Psoas muscle (tissue), 8 donors: Measurements from ENCODE around the gene GATA5. TPM values are rescaled to one million over a fixed set of nuclear protein-coding genes. Genes with fewer than 3 reads are reported as not detected.
A peak's percentile ranks its signal among the peaks of the same experiment; 100 is the strongest.

Experiments
- ATAC-seq, 4 donors: fragments of 200-7000 bp; cut with Tn5 transposase; one replicate each; pipeline ENCODE4 v1.9.1; 2020; ENCODE audit warnings: moderate library complexity in 3 of 4, mild to moderate bottlenecking in 2 of 4
- DNase-seq, 2 donors: peaks; one replicate each; pipeline ENCODE4 v3.0.0-alpha.2; 2020
- H3K27ac ChIP-seq: fragments of 200-600 bp; one replicate; pipeline ENCODE4 v1.8.0; 2022
- H3K27me3 ChIP-seq, 3 donors: fragments of 200-600 bp in 1 of 3; one replicate each; pipeline versions ENCODE4 v1.6.1 to v1.8.0; 2013 to 2022; ENCODE audit warnings: low read length in 2 of 3, mild to moderate bottlenecking in 2 of 3, moderate library complexity in 1 of 3; ENCODE audit not compliant: insufficient read depth in 3 of 3
- H3K36me3 ChIP-seq, 2 donors: fragments of 200-600 bp in 1 of 2; one replicate each; pipeline versions ENCODE4 v1.6.1 to v1.8.0; 2013 to 2022; ENCODE audit warnings: low read depth in 1 of 2, mild to moderate bottlenecking in 1 of 2, moderate library complexity in 1 of 2; ENCODE audit not compliant: insufficient read depth in 1 of 2
- H3K4me1 ChIP-seq: fragments of 200-600 bp; one replicate; pipeline ENCODE4 v1.8.0; 2022
- H3K4me3 ChIP-seq: fragments of 200-600 bp; one replicate; pipeline ENCODE4 v1.8.0; 2022; ENCODE audit warnings: mild to moderate bottlenecking
- H3K9me3 ChIP-seq: fragments of 200-600 bp; one replicate; pipeline ENCODE4 v1.8.0; 2022
- CTCF ChIP-seq: fragments of 200-600 bp; IDR thresholded peaks from one replicate; pipeline ENCODE4 v1.8.0; 2022; ENCODE audit warnings: antibody characterized with exemption
- WGBS, 3 donors: extraction: QIAGEN DNeasy Blood & Tissue Kit; methylation state at CpG; one replicate each; pipeline versions ENCODE4 v1.1.6 to v1.1.7; 2013; 5-methylcytosine and 5-hydroxymethylcytosine counted together
- intact Hi-C, 2 donors: fragments of 100-400 bp; cut with DNase I; formaldehyde crosslinking; loops; one replicate each; pipeline versions ENCODE4 v1.11.0 to v1.14.2; 2022
- polyA plus RNA-seq, 3 donors: library from polyadenylated mRNA; stranded (reverse); fragments of 200-250 nt; gene quantifications; one replicate each; pipeline ENCODE4 v1.2.3, GENCODE V29; 2013
- total RNA-seq, 4 donors: library from RNA; stranded (reverse); fragmentation: NEBNext Ultra II Directional in 2 of 4; extraction: Animal tissue kit (Norgen Biotek cat#: 25700) in 2 of 4; gene quantifications; one replicate each; pipeline versions ENCODE4 v1.2.1 to v1.2.4, GENCODE V29; 2021 to 2023
- donor health status: healthy with polysubstance abuse.
- donor health status: DM: no; HTN: no; CAD: no; lungs with moderate emphysema.
- donor health status: Bipolar disorder and iron deficiency.
- donor health status: healthy.
- donor health status: DM: yes; HTN: yes; CAD: no.
- donor health status: DM: no; HTN: no; CAD: no.
- donor health status: DM: no; HTN: no; CAD: no.
- donor health status: DM: yes; HTN: yes; CAD: no.

GATA5 gene
- total and polyA plus RNA-seq, 7 donors, result 0.01 to 0.14 (median 0.08) TPM; not detected in 3

DNA sequence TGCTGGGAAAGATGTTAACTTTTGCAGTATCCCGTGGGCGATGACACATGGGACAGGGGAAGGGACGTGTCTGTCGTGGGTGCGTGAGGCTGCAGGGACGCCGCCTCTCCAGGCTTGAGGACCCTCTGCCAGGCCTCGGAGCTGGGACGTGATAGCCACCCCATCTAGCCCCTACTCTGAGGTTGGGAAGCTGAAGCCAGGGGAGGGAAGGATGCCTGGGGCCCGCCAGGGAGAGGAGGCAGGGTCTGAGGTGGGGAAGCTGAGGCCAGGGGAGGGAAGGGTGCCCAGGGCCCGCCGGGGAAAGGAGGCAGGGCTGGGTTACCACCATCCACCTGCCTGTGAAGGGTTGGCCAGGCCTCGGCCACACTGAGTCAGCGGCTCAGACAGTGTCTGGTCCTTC, 38.2 kb upstream of the GATA5 start:
- intact Hi-C loops, result loop anchor here (2.0 to 5.0 kb wide), 4 partner anchors 19 to 45 kb away; no protein-coding TSS in a partner anchor
- no peak for ATAC-seq
- no peaks in the 10 kb centered on the region for H3K27me3 ChIP-seq
- no peaks in the 10 kb centered on the region for H3K36me3 ChIP-seq
- DNase-seq, result no peak
- H3K4me1 ChIP-seq, result peaks cover 52% of the 10 kb centered on the region
- H3K4me3 ChIP-seq, result no peak overlapping the region
- no peak for TF ChIP-seq CTCF
- H3K9me3 ChIP-seq, result no peaks in the 10 kb centered on the region
- H3K27ac ChIP-seq, result peak overlapping the region; percentile 95
- WGBS, 3 donors, result 87 to 88% (median 87%) methylated on average over 14 of the region's 14 CpGs

- Histone ChIP-seq H3K36me3 (no peaks in the 10 kb centered on the region), H3K27ac (peak overlapping the region; percentile 95), H3K27me3 (no peaks in the 10 kb centered on the region), H3K9me3 (no peaks in the 10 kb centered on the region), H3K4me1 (peaks cover 40% of the 10 kb centered on the region), H3K4me3 (peak overlapping the region; percentile 45)
- intact Hi-C loops, result loop anchor here (2.0 to 5.0 kb wide), 2 partner anchors 45 to 47 kb away; no protein-coding TSS in a partner anchor
- no peak for TF ChIP-seq CTCF
- DNase-seq (peak; percentile 60 to 86), ATAC-seq (peak; percentile 78 to 83 (median 82))
- WGBS, 3 donors, result 17 to 24% (median 19%) methylated on average over 24 of the region's 24 CpGs
Observed at GRCh38 chr20:62511915-62512610, 36.3 kb upstream of the GATA5 start.

DNA sequence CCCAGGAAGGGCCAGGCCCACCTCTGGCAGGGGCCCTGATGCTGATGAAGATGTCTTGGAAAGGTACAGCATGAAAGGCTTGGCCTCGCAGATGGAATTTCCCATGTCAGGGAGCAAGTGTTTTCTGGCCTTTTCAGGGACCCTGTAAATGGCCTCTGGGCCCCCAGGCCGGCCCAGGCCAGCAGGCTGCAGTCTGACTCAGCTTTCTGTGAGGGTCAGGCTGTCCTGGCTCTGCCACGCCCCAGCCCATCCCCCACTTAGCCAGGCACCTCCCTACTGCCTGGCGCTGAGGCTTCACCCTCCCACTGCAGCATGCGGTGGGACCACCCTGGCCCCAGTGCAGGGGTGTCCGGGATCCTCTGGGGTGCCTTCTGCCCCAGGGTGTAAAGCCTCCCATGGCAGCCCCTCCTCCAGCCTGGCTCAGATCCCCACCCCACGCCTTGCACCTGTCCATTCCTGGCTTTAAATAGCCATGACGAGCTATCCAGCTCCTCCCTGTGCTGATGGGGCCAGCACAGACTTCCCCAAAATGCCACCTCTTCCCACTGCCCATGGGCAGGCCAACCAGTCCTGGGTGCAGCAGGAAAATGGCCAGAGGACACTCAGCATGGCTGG, 35.6 kb upstream of the GATA5 start:
- WGBS, 3 donors, result 18 to 35% (median 25%) methylated on average over 8 of the region's 8 CpGs
- intact Hi-C loops, result loop anchor here in 1 of 2 donors (5.0 kb wide), 1 partner anchor 46 kb away; no protein-coding TSS in a partner anchor
- Histone ChIP-seq H3K27ac (peak overlapping the region; percentile 95), H3K27me3 (no peaks in the 10 kb centered on the region), H3K4me1 (peaks cover 40% of the 10 kb centered on the region), H3K9me3 (no peaks in the 10 kb centered on the region), H3K4me3 (peak overlapping the region; percentile 45), H3K36me3 (no peaks in the 10 kb centered on the region)
- peak; percentile 81 to 86 (median 84) for ATAC-seq
- DNase-seq, result peak; percentile 69 to 91
- no peak for TF ChIP-seq CTCF

GRCh38 chr20:62508641-62509051, 32.9 kb upstream of the GATA5 start:
- DNase-seq (no peak), ATAC-seq (peak in 1 of 4 donors; percentile 14)
- peak overlapping the region; percentile 1 for H3K27ac ChIP-seq
- 36 to 37% (median 36%) methylated on average over 6 of the region's 6 CpGs for WGBS, 3 donors
- no peaks in the 10 kb centered on the region for H3K9me3 ChIP-seq
- TF ChIP-seq CTCF, result no peak
- peaks cover 33% of the 10 kb centered on the region for H3K4me1 ChIP-seq
- intact Hi-C loops, result no loop called here
- H3K36me3 ChIP-seq, result no peaks in the 10 kb centered on the region
- no peak overlapping the region for H3K4me3 ChIP-seq
- H3K27me3 ChIP-seq, result no peaks in the 10 kb centered on the region
